Adipocyte (in vitro differentiated cells): ENCODE measurements around the gene ALDH2.

Source experiments
- DNase-seq: peaks from one replicate; pipeline ENCODE4 v3.0.0-alpha.2; 2015; ENCODE audit warnings: low read depth
- H3K27me3 ChIP-seq: replicated peaks from 2 replicates; pipeline ENCODE4 v1.7.0; 2013; ENCODE audit warnings: mild to moderate bottlenecking, low read length, moderate library complexity; ENCODE audit not compliant: control insufficient read depth, insufficient read depth
- H3K36me3 ChIP-seq: 2 replicates; pipeline ENCODE4 v1.7.0; 2013; ENCODE audit warnings: low read length, mild to moderate bottlenecking, moderate library complexity; ENCODE audit not compliant: control insufficient read depth, insufficient read depth, severe bottlenecking
- H3K4me1 ChIP-seq: 2 replicates; pipeline ENCODE4 v1.7.0; 2013; ENCODE audit warnings: mild to moderate bottlenecking, low read length, moderate library complexity; ENCODE audit not compliant: control insufficient read depth, insufficient read depth
- H3K4me3 ChIP-seq: 2 replicates; pipeline ENCODE4 v1.7.0; 2013; ENCODE audit warnings: mild to moderate bottlenecking, low read length, moderate library complexity
- H3K9ac ChIP-seq: 2 replicates; pipeline ENCODE4 v1.7.0; 2013; ENCODE audit warnings: mild to moderate bottlenecking, low read length, moderate library complexity
- H3K9me3 ChIP-seq: 2 replicates; pipeline ENCODE4 v1.7.0; 2013; ENCODE audit warnings: mild to moderate bottlenecking, low read length, moderate library complexity; ENCODE audit not compliant: control insufficient read depth

ALDH2 gene

DNA sequence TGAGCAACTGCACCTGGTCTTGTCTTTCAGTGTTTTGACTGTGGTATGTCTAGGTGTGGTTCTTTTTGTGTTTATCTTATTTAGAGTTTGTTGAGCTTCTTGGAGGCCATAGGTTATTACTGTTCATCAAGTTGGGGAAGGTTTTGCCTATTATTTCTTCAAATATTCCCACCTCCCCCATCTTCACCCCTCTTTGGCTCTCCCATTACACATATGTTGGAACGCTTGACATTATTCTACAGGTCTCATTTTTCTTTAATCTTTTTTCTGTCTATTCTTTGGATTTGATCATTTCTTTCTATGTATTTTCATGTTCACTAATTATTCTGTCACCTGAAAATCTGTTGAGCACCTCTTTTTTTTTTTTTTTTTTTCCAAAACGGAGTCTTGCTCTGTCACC lies 91.5 kb downstream of the ALDH2 start:
- no peaks in the 10 kb centered on the region for H3K4me1 ChIP-seq
- H3K9ac ChIP-seq = no peak overlapping the region
- H3K9me3 ChIP-seq = no peaks in the 10 kb centered on the region
- H3K36me3 ChIP-seq = no peaks in the 10 kb centered on the region
- H3K27me3 ChIP-seq = no peaks in the 10 kb centered on the region
- no peak overlapping the region for H3K4me3 ChIP-seq
- no peak for DNase-seq

DNA sequence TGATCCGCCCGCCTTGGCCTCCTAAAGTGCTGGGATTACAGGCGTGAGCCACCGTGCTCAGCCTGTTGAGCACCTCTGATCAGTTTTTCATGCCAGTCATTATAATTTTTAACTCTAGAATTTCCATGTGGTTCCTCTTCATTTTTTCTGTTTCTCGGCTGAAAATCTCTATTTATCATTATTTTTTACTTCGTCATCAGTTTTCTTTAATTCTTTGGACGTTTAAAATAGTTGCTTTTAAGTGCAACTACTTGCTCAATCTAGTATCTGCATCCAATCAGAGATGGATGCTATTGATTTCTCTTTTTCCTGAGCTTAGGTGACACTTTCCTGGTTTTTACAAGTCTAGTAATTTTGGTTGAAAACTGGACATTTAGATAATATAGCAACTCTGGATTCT lies 92.0 kb downstream of the ALDH2 start:
- H3K27me3 ChIP-seq = no peaks in the 10 kb centered on the region
- no peak for DNase-seq
- H3K9ac ChIP-seq = no peak overlapping the region
- H3K9me3 ChIP-seq = no peaks in the 10 kb centered on the region
- no peak overlapping the region for H3K4me3 ChIP-seq
- no peaks in the 10 kb centered on the region for H3K4me1 ChIP-seq
- H3K36me3 ChIP-seq = no peaks in the 10 kb centered on the region

DNA sequence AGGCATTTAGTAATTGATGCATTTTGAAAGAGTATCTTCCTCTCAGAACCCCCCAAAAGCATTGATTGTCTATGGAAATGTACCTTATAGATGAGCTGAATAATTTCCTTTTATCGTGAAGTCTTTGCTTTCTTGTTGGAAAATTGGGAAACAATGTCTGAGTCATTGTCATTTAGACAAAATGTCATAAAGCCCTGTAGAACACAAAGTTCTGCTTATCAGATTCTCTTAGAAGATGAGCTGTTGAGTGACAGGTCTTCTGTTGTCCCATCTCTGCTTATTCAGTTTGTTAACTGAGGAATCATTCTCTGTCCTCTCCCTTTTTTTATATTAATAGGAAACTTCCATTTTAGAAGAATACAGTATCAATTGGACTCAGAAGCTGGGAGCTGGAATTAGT lies 98.2 kb downstream of the ALDH2 start:
- Histone ChIP-seq H3K4me3 (no peak overlapping the region), H3K9ac (no peak overlapping the region), H3K4me1 (peaks cover 6% of the 10 kb centered on the region), H3K27me3 (no peaks in the 10 kb centered on the region), H3K9me3 (no peaks in the 10 kb centered on the region), H3K36me3 (peaks cover 42% of the 10 kb centered on the region)
- no peak for DNase-seq
